IMR-90 (cell line): ENCODE measurements around the gene RIPK3. TPM values are rescaled to one million over a fixed set of nuclear protein-coding genes. Genes with fewer than 3 reads are reported as not detected.
A peak's percentile ranks its signal among the peaks of the same experiment; 100 is the strongest.

Experiments used
- CEBPB ChIP-seq: IDR thresholded peaks from 2 replicates; pipeline ENCODE4 v1.6.1; 2012; ENCODE audit warnings: low read depth, low read length, improper control_type of control experiment
- CHD1 ChIP-seq: IDR thresholded peaks from 2 replicates; pipeline ENCODE4 v1.6.1; 2012; ENCODE audit warnings: low read depth, low read length, improper control_type of control experiment
- MAZ ChIP-seq: IDR thresholded peaks from 2 replicates; pipeline ENCODE4 v1.6.1; 2012; ENCODE audit warnings: low read depth, mild to moderate bottlenecking, low read length, improper control_type of control experiment, moderate library complexity, borderline replicate concordance
- NFE2L2 ChIP-seq: fragments of 150-350 bp; IDR thresholded peaks from 2 replicates; pipeline ENCODE4 v1.6.1; 2016; ENCODE audit warnings: low read depth, mild to moderate bottlenecking, low read length
- POLR2A ChIP-seq: IDR thresholded peaks from 2 replicates; pipeline ENCODE4 v1.6.1; 2012; ENCODE audit warnings: mild to moderate bottlenecking, low read depth, low read length
- RAD21 ChIP-seq: IDR thresholded peaks from 2 replicates; pipeline ENCODE4 v1.6.1; 2012; ENCODE audit warnings: low read length, improper control_type of control experiment
- RFX5 ChIP-seq: IDR thresholded peaks from 2 replicates; pipeline ENCODE4 v1.8.0; 2012; ENCODE audit warnings: low read depth, mild to moderate bottlenecking, low read length, moderate library complexity
- USF2 ChIP-seq: fragments of 150-350 bp; IDR thresholded peaks from 2 replicates; pipeline ENCODE4 v1.6.1; 2017; ENCODE audit warnings: mild to moderate bottlenecking, antibody characterized with exemption, low read length, low read depth
- polyA plus RNA-seq, 3 experiments: library from polyadenylated mRNA; depleted of rRNA; stranded (reverse); fragments of >200 nt; gene quantifications; 2 replicates each; pipeline ENCODE4 v1.2.3, GENCODE V29; 2012; ENCODE audit warnings: low replicate concordance in 1 of 3
- total RNA-seq: library from RNA; depleted of rRNA; stranded (reverse); fragments of >200 nt; gene quantifications from 2 replicates; pipeline ENCODE4 v1.2.3, GENCODE V29; 2012

RIPK3 gene
- total and polyA plus RNA-seq, 2 of the 4 experiments (the other 2 are of a cell fraction) = 0.09 TPM; not detected in 1

DNA sequence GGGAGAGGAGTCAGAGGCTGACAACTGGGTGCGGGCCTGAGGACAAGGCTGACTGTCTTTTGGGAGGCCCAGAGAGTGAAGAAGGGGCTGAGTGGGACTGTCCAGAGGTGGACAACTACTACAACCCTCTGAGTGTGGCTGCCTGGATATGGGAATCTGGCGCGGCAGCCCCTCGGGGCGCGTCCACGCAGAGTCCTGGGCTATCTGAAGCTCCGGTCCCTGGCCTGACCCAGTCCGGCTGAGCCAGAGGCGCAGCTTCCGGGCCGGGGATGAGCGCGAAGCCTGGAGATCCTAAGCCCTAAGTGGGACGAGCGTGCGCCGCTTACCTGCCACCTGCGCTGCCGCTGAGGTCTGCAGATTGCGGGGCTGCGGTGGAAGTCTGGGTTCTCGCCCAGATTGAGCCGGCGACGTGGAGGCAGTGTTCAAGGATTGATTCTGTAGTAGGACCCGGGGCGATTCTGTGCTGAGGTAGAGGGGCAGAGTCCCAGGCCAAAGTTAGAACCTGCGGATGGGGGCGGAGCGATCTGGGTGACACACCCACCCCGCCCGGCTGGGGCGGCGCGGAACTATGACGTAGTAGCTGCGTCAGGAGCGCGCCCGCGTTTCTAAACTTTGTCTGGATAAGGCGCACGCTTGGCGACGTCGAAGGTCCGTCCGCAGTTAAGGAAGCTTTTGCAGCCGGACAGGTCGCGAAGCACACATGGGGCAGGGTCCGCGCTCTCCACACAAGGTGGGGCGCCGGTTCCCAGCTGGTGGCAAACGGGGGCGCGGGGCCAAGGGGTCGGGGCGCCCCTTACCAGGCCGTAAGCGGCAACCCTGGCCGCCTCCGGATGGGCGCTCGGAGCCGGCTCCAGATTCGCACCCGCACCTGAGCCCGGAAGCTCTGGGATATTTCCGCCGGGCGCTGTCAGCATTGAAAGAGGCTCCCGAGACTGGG lies 40.3 kb downstream of the RIPK3 start, which contains the start of the genes DHRS1 and NOP9 (continued):
- TF ChIP-seq MAZ = peak; percentile 97
- no peak for TF ChIP-seq CHD1
- no peak for TF ChIP-seq NFE2L2
- no peak for TF ChIP-seq RFX5
- TF ChIP-seq RAD21 = no peak
- no peak for TF ChIP-seq USF2
- peak; percentile 52; the same call in 1 of the 2 replicates for TF ChIP-seq POLR2A
- TF ChIP-seq CEBPB = no peak
